K562 treated with DMSO at 1 percent for 12 hours (cell line): ENCODE results near the gene PRAMEF14. TPM values are rescaled to one million over a fixed set of nuclear protein-coding genes. Genes with fewer than 3 reads are reported as not detected.

ENCODE experiments used
- total RNA-seq: library from RNA; unstranded; fragments of 300-600 nt; gene quantifications from 2 replicates; pipeline ENCODE4 v1.2.3, GENCODE V29; 2022; ENCODE audit not compliant: insufficient read depth

The PRAMEF14 gene
- not detected in 2 replicates for total RNA-seq

GRCh38 chr1:13347034-13347433, at the start of gene PRAMEF14:
TSS of gene PRAMEF14 (minus strand) at chr1:13347134. CDS start at chr1:13345314, 1,820 bp downstream.

GRCh38 chr1:13389332-13389731, 42.4 kb upstream of the PRAMEF14 start, which contains the start of gene PRAMEF17:
TSS of gene PRAMEF17 (plus strand) at chr1:13389632. CDS start at chr1:13389658, 26 bp downstream.

GRCh38 chr1:13315281-13315680, 31.7 kb downstream of the PRAMEF14 start, which contains the start of gene PRAMEF15:
TSS of gene PRAMEF15 (plus strand) at chr1:13315581. CDS start at chr1:13318408, 2,827 bp downstream.

DNA sequence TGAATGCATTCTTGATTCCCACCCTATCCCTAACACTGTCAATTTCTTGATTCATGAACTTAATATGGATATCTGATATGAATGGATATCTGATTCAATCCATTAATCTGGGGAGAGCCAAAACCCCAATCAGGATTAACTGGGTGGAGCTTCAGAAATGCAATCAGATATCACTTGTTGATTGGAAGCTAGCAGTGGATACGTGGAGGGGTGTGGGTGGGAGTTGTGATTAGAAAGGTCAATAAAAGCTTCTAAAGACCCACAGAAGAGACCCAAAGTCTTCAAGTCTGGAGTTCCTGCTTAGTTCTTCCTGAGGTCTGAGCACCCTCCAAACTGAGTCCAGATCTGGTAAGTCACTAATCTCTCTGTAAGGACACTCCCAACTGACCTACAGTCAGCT, 43.7 kb downstream of the PRAMEF14 start, which contains the start of gene PRAMEF33:
TSS of gene PRAMEF33 (plus strand) at position 301 of the 400 bp plus-strand sequence. CDS start 2,416 bp downstream, outside the sequence.

Other genes starting within 250 kb of the PRAMEF14 start
- not detected in 2 replicates for gene HNRNPCL2, start 230.3 kb downstream of the PRAMEF14 start, total RNA-seq
- not detected in 2 replicates for gene PRAMEF26, start 191.1 kb downstream of the PRAMEF14 start, total RNA-seq
- not detected in 2 replicates for gene HNRNPCL4, start 181.5 kb downstream of the PRAMEF14 start, total RNA-seq
- gene PRAMEF9, start 175.3 kb downstream of the PRAMEF14 start, total RNA-seq: not detected in 2 replicates
- gene PRAMEF13, start 145.7 kb downstream of the PRAMEF14 start, total RNA-seq: not detected in 2 replicates
- gene PRAMEF18, start 121.0 kb downstream of the PRAMEF14 start, total RNA-seq: not detected in 2 replicates
- gene PRAMEF5, start 92.9 kb downstream of the PRAMEF14 start, total RNA-seq: not detected in 2 replicates
- gene PRAMEF8, start 62.0 kb downstream of the PRAMEF14 start, total RNA-seq: not detected in 2 replicates
- not detected in 2 replicates for gene PRAMEF33, start 43.6 kb downstream of the PRAMEF14 start, total RNA-seq
- not detected in 2 replicates for gene PRAMEF15, start 31.6 kb downstream of the PRAMEF14 start, total RNA-seq
- not detected in 2 replicates for gene PRAMEF19, start 24.8 kb upstream of the PRAMEF14 start, total RNA-seq
- not detected in 2 replicates for gene PRAMEF17, start 42.5 kb upstream of the PRAMEF14 start, total RNA-seq
- gene PRAMEF20, start 63.3 kb upstream of the PRAMEF14 start, total RNA-seq: not detected in 2 replicates
- gene LRRC38, start 166.9 kb upstream of the PRAMEF14 start, total RNA-seq: not detected in 2 replicates
- not detected in 2 replicates for gene PDPN, start 236.7 kb upstream of the PRAMEF14 start, total RNA-seq